Activated B cell treated with CpG ODN at 0.5 μM for 24 hours (primary cell): Measurements from ENCODE around the gene KIRREL2. TPM values are rescaled to one million over a fixed set of nuclear protein-coding genes. Genes with fewer than 3 reads are reported as not detected.
A peak's percentile ranks its signal among the peaks of the same experiment; 100 is the strongest.
"Not testable (repeated sequence)": the region's sequence is repeated elsewhere in the genome, so short reads cannot be mapped to it uniquely, and the experiment has no call there.

Experiments
- ATAC-seq: fragments of 200-7000 bp; cut with Tn5 transposase; one replicate; pipeline ENCODE4 v1.10.0; 2021; ENCODE audit warnings: low read depth, mild to moderate bottlenecking, moderate library complexity
- CTCF ChIA-PET: fragments of 350-600 bp; sonication (Branson Sonifier 250); formaldehyde crosslinking; loops from one replicate; lab custom pipeline; 2021; ENCODE audit warnings: antibody characterized with exemption; lab: Charles Lee
- POLR2A ChIA-PET: fragments of 350-600 bp; sonication (Branson Sonifier 250); formaldehyde crosslinking; loops from one replicate; lab custom pipeline; 2021; ENCODE audit warnings: antibody characterized with exemption; lab: Charles Lee
- DNase-seq: peaks from one replicate; pipeline ENCODE4 v3.0.0; 2022
- H3K27ac Mint-ChIP-seq: one replicate; pipeline ENCODE4 v1.8.0; 2020; ENCODE audit warnings: mixed read lengths
- H3K27me3 Mint-ChIP-seq: one replicate; pipeline ENCODE4 v1.8.0; 2021; ENCODE audit warnings: mixed read lengths
- H3K36me3 Mint-ChIP-seq: one replicate; pipeline ENCODE4 v1.8.0; 2021; ENCODE audit warnings: low read depth, mixed read lengths
- H3K4me1 Mint-ChIP-seq: one replicate; pipeline ENCODE4 v1.8.0; 2021; ENCODE audit warnings: mixed read lengths
- H3K4me3 Mint-ChIP-seq: one replicate; pipeline ENCODE4 v1.8.0; 2020; ENCODE audit warnings: mild to moderate bottlenecking, mixed read lengths
- H3K9me3 Mint-ChIP-seq: one replicate; pipeline ENCODE4 v1.8.0; 2020; ENCODE audit warnings: mixed read lengths
- intact Hi-C: fragments of 100-400 bp; cut with micrococcal nuclease; formaldehyde crosslinking; loops from one replicate; pipeline ENCODE4 v1.15.1; 2024
- total RNA-seq: library from RNA; stranded (reverse); gene quantifications from 2 replicates; pipeline ENCODE4 v1.2.3, GENCODE V29; 2022
- TF ChIP-seq, protein P1 (sequence below): fragments of 200-600 bp; IDR thresholded peaks from one replicate; pipeline ENCODE4 v1.8.0; 2022; ENCODE audit warnings: antibody characterized with exemption, mild to moderate bottlenecking

KIRREL2 gene
- total RNA-seq, 1 donor from 2014 or later: not detected

DNA sequence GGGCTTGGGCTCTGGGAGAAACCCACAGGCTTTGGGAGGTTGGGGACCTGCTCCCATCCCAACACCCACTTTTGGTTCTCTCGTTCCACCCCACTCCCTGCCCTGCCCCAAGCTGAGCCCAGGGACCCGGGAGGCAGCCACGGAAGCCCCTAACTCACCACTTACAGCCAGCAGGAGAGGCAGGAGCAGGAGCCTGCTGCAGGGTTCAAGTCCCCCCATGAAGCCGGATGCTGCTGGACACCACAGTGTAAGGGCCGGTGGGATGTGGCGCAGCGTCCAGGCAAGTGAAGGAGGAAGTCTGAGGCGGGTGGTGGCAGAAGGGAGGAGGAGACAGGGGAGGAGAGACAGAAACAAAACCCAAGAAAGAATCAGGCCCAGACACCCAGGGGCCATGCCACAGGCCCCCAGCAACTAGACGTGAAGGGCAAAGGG lies 51.3 kb downstream of the KIRREL2 start, which contains the start of gene TYROBP:
TYROBP (minus strand) TSS at position 286 of the 432 bp plus-strand sequence; CDS start at position 219, 67 bp downstream.
- ATAC-seq (no peak), DNase-seq (no peak)
- intact Hi-C loops: loop anchor here (10.0 kb wide), 1 partner anchor 573 kb away; no protein-coding TSS in a partner anchor
- CTCF ChIA-PET: no interaction called here
- POLR2A ChIA-PET: interaction anchor here (1.8 to 2.0 kb wide), 2 partner anchors 8 to 22 kb away, joined by 9 to 25 read pairs; partner anchors contain the start of gene NFKBID
- Mint-ChIP-seq H3K4me1 (peaks cover 71% of the 10 kb centered on the region), H3K27me3 (no peaks in the 10 kb centered on the region), H3K27ac (peak within 1 kb of the TSS; percentile 81), H3K9me3 (no peaks in the 10 kb centered on the region), H3K36me3 (no peaks in the 10 kb centered on the region), H3K4me3 (peak within 1 kb of the TSS; percentile 67)
- TF ChIP-seq, protein P1, sequence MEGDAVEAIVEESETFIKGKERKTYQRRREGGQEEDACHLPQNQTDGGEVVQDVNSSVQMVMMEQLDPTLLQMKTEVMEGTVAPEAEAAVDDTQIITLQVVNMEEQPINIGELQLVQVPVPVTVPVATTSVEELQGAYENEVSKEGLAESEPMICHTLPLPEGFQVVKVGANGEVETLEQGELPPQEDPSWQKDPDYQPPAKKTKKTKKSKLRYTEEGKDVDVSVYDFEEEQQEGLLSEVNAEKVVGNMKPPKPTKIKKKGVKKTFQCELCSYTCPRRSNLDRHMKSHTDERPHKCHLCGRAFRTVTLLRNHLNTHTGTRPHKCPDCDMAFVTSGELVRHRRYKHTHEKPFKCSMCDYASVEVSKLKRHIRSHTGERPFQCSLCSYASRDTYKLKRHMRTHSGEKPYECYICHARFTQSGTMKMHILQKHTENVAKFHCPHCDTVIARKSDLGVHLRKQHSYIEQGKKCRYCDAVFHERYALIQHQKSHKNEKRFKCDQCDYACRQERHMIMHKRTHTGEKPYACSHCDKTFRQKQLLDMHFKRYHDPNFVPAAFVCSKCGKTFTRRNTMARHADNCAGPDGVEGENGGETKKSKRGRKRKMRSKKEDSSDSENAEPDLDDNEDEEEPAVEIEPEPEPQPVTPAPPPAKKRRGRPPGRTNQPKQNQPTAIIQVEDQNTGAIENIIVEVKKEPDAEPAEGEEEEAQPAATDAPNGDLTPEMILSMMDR: no peak

DNA sequence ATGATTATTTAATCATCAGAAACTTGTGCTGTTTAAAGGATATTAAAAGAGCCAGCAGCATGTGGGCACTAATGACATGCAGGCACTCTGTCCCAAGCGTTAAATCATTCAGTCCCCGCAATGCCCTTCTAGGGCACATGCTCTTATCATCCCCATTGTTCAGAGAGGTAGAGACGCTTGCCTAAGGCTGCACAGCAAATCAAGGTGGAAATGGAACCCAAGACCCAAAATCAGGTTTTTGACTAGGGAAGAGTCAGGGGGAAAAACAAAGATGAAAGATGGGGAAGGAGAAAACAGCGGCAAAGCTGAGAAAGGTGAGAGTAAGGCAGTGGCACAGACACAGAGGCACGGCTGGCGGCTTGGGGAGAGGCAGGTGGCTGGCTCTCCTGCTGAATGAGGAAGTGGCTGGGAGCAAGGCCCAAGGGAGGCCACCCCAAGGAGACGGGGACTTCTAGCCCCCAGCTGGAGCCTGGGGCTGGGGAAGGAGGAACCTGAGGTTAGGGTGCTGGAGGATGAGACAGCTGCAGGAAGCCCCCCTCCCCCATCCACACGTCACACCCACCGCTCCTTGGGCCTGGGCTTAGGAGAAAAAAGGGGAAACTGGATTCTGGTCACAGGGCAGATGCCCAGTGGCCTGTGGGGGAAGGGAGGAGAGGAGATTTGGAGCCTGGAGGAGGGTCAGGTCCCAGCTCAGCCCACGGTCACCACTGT lies 52.4 kb downstream of the KIRREL2 start:
- H3K27me3 Mint-ChIP-seq: no peaks in the 10 kb centered on the region
- peak overlapping the region; percentile 67 for H3K4me3 Mint-ChIP-seq
- intact Hi-C loops: loop anchor here (1.0 to 10.0 kb wide), 2 partner anchors 9 to 574 kb away; partner anchors contain the start of gene NFKBID
- no peaks in the 10 kb centered on the region for H3K36me3 Mint-ChIP-seq
- ATAC-seq (peak; percentile 83), DNase-seq (peak; percentile 70)
- no peaks in the 10 kb centered on the region for H3K9me3 Mint-ChIP-seq
- POLR2A ChIA-PET: interaction anchor here (0.6 to 2.0 kb wide), 7 partner anchors 9 to 208 kb away, joined by 3 to 25 read pairs (median 8); partner anchors contain the start of gene NFKBID
- CTCF ChIA-PET: no interaction called here
- TF ChIP-seq, protein P1: no peak
- peaks cover 71% of the 10 kb centered on the region for H3K4me1 Mint-ChIP-seq
- peak overlapping the region; percentile 81 for H3K27ac Mint-ChIP-seq

DNA sequence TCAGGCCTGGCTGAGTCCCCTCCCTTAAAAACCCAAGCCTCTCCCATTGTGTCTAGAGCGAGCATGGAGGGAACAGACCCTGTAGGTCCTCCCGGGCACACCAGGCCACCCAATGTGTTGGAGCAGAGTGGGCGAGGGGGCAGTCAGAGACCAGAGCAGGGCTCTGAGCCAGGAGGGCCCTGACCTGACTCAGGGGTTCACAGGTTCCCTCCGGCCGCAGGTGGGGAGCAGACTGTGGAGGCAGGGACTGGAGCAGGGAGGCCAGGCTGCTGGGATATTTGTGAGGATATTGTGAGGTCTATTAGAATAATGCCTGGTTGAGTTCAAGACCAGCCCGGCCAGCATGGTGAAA lies 52.9 kb downstream of the KIRREL2 start:
- CTCF ChIA-PET: no interaction called here

DNA sequence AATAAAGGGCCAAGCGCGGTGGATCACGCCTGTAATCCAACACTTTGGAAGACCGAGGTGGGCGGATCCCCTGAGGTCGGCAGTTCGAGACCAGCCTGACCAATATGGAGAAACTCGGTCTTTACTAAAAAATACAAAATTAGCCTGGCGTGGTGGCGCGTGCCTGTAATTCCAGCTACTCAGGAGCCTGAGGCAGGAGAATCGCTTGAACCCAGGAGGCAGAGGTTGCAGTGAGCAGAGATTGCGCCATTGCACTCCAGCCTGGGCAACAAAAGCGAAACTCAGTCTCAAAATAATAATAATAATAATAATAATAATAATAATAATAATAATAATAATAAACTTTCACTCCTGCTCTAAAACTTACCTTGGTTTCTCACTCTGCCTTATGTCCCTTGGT lies 53.6 kb downstream of the KIRREL2 start:
- H3K27me3 Mint-ChIP-seq, H3K36me3 Mint-ChIP-seq, intact Hi-C loops, DNase-seq, H3K9me3 Mint-ChIP-seq, CTCF ChIA-PET, H3K4me3 Mint-ChIP-seq, ATAC-seq: not testable (repeated sequence)
- Mint-ChIP-seq H3K4me1 (peaks cover 67% of the 10 kb centered on the region), H3K27ac (peak overlapping the region; percentile 81)
- POLR2A ChIA-PET: interaction anchor here (0.7 to 2.0 kb wide), 2 partner anchors 16 to 19 kb away, joined by 4 to 9 read pairs; no protein-coding TSS in a partner anchor

More for the DNA sequence above, 52.9 kb downstream of the KIRREL2 start:
- Mint-ChIP-seq H3K9me3 (no peaks in the 10 kb centered on the region), H3K27ac (peak overlapping the region; percentile 81), H3K27me3 (no peaks in the 10 kb centered on the region), H3K4me1 (peaks cover 70% of the 10 kb centered on the region), H3K36me3 (no peaks in the 10 kb centered on the region), H3K4me3 (peak overlapping the region; percentile 67)
- ATAC-seq (no peak), DNase-seq (no peak)
- POLR2A ChIA-PET: interaction anchor here (1.1 to 2.0 kb wide), 3 partner anchors 9 to 20 kb away, joined by 9 to 25 read pairs (median 9); partner anchors contain the start of gene NFKBID
- TF ChIP-seq, protein P1: no peak
- intact Hi-C loops: loop anchor here (1.0 to 10.0 kb wide), 2 partner anchors 9 to 575 kb away; partner anchors contain the start of gene NFKBID

DNA sequence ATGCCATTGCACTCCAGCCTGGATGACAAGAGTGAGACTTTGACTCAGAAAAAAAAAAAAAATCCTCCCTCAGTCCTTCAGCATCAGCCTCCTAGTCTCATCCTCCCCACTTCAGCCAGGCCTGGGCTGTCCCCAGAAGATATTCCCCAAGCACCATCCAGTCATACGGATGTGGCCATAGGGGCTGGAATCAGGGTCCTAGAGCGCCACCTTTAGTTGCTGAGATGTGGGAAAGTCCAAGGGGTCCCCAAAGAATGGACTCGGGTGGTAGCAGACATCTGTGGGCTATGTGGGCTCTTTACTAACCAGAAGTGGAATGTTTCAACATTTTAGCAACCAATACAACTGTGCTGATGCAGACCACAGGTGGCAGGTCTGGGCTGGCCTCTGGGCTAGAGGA lies 54.5 kb downstream of the KIRREL2 start:
- POLR2A ChIA-PET: no interaction called here
- no peaks in the 10 kb centered on the region for H3K27me3 Mint-ChIP-seq

More for the DNA sequence above, 54.5 kb downstream of the KIRREL2 start:
- intact Hi-C loops: no loop called here
- peak overlapping the region; percentile 41 for H3K27ac Mint-ChIP-seq
- CTCF ChIA-PET: no interaction called here
- TF ChIP-seq, protein P1: no peak
- no peaks in the 10 kb centered on the region for H3K9me3 Mint-ChIP-seq
- no peaks in the 10 kb centered on the region for H3K36me3 Mint-ChIP-seq
- H3K4me3 Mint-ChIP-seq: no peak overlapping the region
- H3K4me1 Mint-ChIP-seq: peaks cover 69% of the 10 kb centered on the region
- ATAC-seq (no peak), DNase-seq (no peak)
